HEK293 (cell line): ENCODE measurements around the gene KCTD14.

Experiments used
- ATF2 ChIP-seq: fragments of 450-650 bp; formaldehyde crosslinking; IDR thresholded peaks from 2 replicates; pipeline ENCODE4 v1.5.1; 2016; ENCODE audit warnings: missing biosample characterization, missing genetic modification characterization, low read depth
- GLIS1 ChIP-seq: fragments of 450-650 bp; formaldehyde crosslinking; IDR thresholded peaks from 2 replicates; pipeline ENCODE4 v1.5.1; 2016; ENCODE audit warnings: missing biosample characterization, missing genetic modification characterization
- HOXD13 ChIP-seq: sonication (generic); formaldehyde crosslinking; IDR thresholded peaks from 2 replicates; pipeline ENCODE4 v1.8.0; 2022; ENCODE audit warnings: missing genetic modification reagents, borderline replicate concordance
- KLF17 ChIP-seq: fragments of 450-650 bp; formaldehyde crosslinking; IDR thresholded peaks from 2 replicates; pipeline ENCODE4 v1.5.1; 2016; ENCODE audit warnings: missing biosample characterization, missing genetic modification characterization
- MEIS1 ChIP-seq: sonication (generic); formaldehyde crosslinking; IDR thresholded peaks from 2 replicates; pipeline ENCODE4 v1.8.1; 2022; ENCODE audit warnings: missing genetic modification reagents, mild to moderate bottlenecking, borderline replicate concordance
- MZF1 ChIP-seq: fragments of 450-650 bp; formaldehyde crosslinking; IDR thresholded peaks from 2 replicates; pipeline ENCODE4 v1.5.1; 2017; ENCODE audit warnings: missing biosample characterization, missing genetic modification characterization, borderline replicate concordance
- OSR2 ChIP-seq: fragments of 450-650 bp; formaldehyde crosslinking; IDR thresholded peaks from 2 replicates; pipeline ENCODE4 v1.5.1; 2016; ENCODE audit warnings: missing biosample characterization, missing genetic modification characterization
- OVOL3 ChIP-seq: fragments of 450-650 bp; formaldehyde crosslinking; IDR thresholded peaks from 2 replicates; pipeline ENCODE4 v1.5.1; 2016; ENCODE audit warnings: missing biosample characterization, missing genetic modification characterization
- RBAK ChIP-seq: fragments of 450-650 bp; formaldehyde crosslinking; IDR thresholded peaks from 2 replicates; pipeline ENCODE4 v1.5.1; 2016; ENCODE audit warnings: missing biosample characterization, missing genetic modification characterization
- TRIM28 ChIP-seq: IDR thresholded peaks from 2 replicates; pipeline ENCODE4 v1.6.1; 2011; ENCODE audit warnings: low read length, control low read depth, borderline replicate concordance
- WT1 ChIP-seq: fragments of 450-650 bp; formaldehyde crosslinking; IDR thresholded peaks from 2 replicates; pipeline ENCODE4 v1.5.1; 2016; ENCODE audit warnings: missing biosample characterization, missing genetic modification characterization
- ZBTB17 ChIP-seq: fragments of 450-650 bp; formaldehyde crosslinking; IDR thresholded peaks from 2 replicates; pipeline ENCODE4 v1.5.1; 2016; ENCODE audit warnings: missing biosample characterization, missing genetic modification characterization
- ZNF16 ChIP-seq: fragments of 450-650 bp; formaldehyde crosslinking; IDR thresholded peaks from 2 replicates; pipeline ENCODE4 v1.5.1; 2016; ENCODE audit warnings: low read depth, missing biosample characterization, missing genetic modification characterization
- ZNF24 ChIP-seq: fragments of 450-650 bp; formaldehyde crosslinking; IDR thresholded peaks from 2 replicates; pipeline ENCODE4 v1.5.1; 2016; ENCODE audit warnings: missing biosample characterization, missing genetic modification characterization
- ZNF341 ChIP-seq: fragments of 450-650 bp; formaldehyde crosslinking; IDR thresholded peaks from 2 replicates; pipeline ENCODE4; 2016; ENCODE audit warnings: low read depth, missing biosample characterization, missing genetic modification characterization
- ZNF423 ChIP-seq: fragments of 450-650 bp; formaldehyde crosslinking; IDR thresholded peaks from 2 replicates; pipeline ENCODE4 v1.5.1; 2016; ENCODE audit warnings: missing biosample characterization, missing genetic modification characterization
- ZNF433 ChIP-seq: fragments of 450-650 bp; formaldehyde crosslinking; IDR thresholded peaks from 2 replicates; pipeline ENCODE4 v1.5.1; 2016; ENCODE audit warnings: missing biosample characterization, missing genetic modification characterization, low read depth
- ZNF488 ChIP-seq: fragments of 450-650 bp; formaldehyde crosslinking; IDR thresholded peaks from 2 replicates; pipeline ENCODE4 v1.5.1; 2016; ENCODE audit warnings: missing biosample characterization, missing genetic modification characterization
- ZNF513 ChIP-seq: fragments of 450-650 bp; IDR thresholded peaks from 2 replicates; pipeline ENCODE4 v1.5.1; 2018; ENCODE audit warnings: missing biosample characterization, missing genetic modification characterization
- ZNF518A ChIP-seq: fragments of 450-650 bp; formaldehyde crosslinking; conservative IDR thresholded peaks from 2 replicates; pipeline ENCODE4 v1.5.1; 2016; ENCODE audit warnings: low read depth, missing biosample characterization, missing genetic modification characterization
- ZNF558 ChIP-seq: fragments of 450-650 bp; formaldehyde crosslinking; IDR thresholded peaks from 2 replicates; pipeline ENCODE4 v1.5.1; 2016; ENCODE audit warnings: missing biosample characterization, missing genetic modification characterization
- ZNF561 ChIP-seq: fragments of 450-650 bp; IDR thresholded peaks from 2 replicates; pipeline ENCODE4 v1.5.1; 2018; ENCODE audit warnings: missing biosample characterization, missing genetic modification characterization, borderline replicate concordance
- ZNF596 ChIP-seq: fragments of 450-650 bp; IDR thresholded peaks from 2 replicates; pipeline ENCODE4 v1.5.0; 2018; ENCODE audit warnings: missing biosample characterization, mild to moderate bottlenecking, missing genetic modification characterization, moderate library complexity
- ZNF610 ChIP-seq: fragments of 450-650 bp; formaldehyde crosslinking; IDR thresholded peaks from 2 replicates; pipeline ENCODE4 v1.5.1; 2016; ENCODE audit warnings: missing biosample characterization, missing genetic modification characterization, borderline replicate concordance
- ZNF629 ChIP-seq: fragments of 450-650 bp; formaldehyde crosslinking; IDR thresholded peaks from 2 replicates; pipeline ENCODE4 v1.5.1; 2017; ENCODE audit warnings: missing biosample characterization, missing genetic modification characterization
- ZNF645 ChIP-seq: fragments of 450-650 bp; formaldehyde crosslinking; IDR thresholded peaks from 2 replicates; pipeline ENCODE4; 2016; ENCODE audit warnings: missing biosample characterization, missing genetic modification characterization
- ZNF76 ChIP-seq: fragments of 450-650 bp; formaldehyde crosslinking; IDR thresholded peaks from 2 replicates; pipeline ENCODE4; 2016; ENCODE audit warnings: low read depth, missing biosample characterization, missing genetic modification characterization, borderline replicate concordance
- ZNF768 ChIP-seq: fragments of 450-650 bp; formaldehyde crosslinking; IDR thresholded peaks from 2 replicates; pipeline ENCODE4 v1.5.1; 2018; ENCODE audit warnings: missing biosample characterization, mild to moderate bottlenecking, missing genetic modification characterization
- ZNF777 ChIP-seq: fragments of 450-650 bp; formaldehyde crosslinking; IDR thresholded peaks from 2 replicates; pipeline ENCODE4 v1.5.1; 2017; ENCODE audit warnings: missing biosample characterization, missing genetic modification characterization, borderline replicate concordance

Gene KCTD14

GRCh38 chr11:77994434-77995362 is 28.4 kb downstream of the KCTD14 start, which contains the start of gene INTS4 (continued):
- TF ChIP-seq MZF1, result no peak
- peak; percentile 72; the same call in 1 of the 2 replicates for TF ChIP-seq TRIM28
- TF ChIP-seq ZNF561, result no peak
- no peak for TF ChIP-seq ATF2
- TF ChIP-seq ZNF629 (tag by site-specific recombination), result peak; percentile 81
- no peak for TF ChIP-seq ZNF768
- no peak for TF ChIP-seq RBAK
- TF ChIP-seq ZNF341 (tag by site-specific recombination), result peak; percentile 94
- no peak for TF ChIP-seq HOXD13 (CRISPR knock-in tag)
- TF ChIP-seq ZNF16 (tag by site-specific recombination), result no peak
- TF ChIP-seq ZNF423 (tag by site-specific recombination), result no peak
- TF ChIP-seq ZNF513, result no peak
- no peak for TF ChIP-seq ZNF777 (tag by site-specific recombination)
- TF ChIP-seq KLF17 (tag by site-specific recombination), result no peak
- TF ChIP-seq ZNF24 (tag by site-specific recombination), result no peak
- TF ChIP-seq OSR2 (tag by site-specific recombination), result peak; percentile 30; the same call in 1 of the 2 replicates
- TF ChIP-seq ZNF558 (tag by site-specific recombination), result no peak
- TF ChIP-seq ZBTB17 (tag by site-specific recombination), result peak; percentile 96
- TF ChIP-seq ZNF610 (tag by site-specific recombination), result no peak
- TF ChIP-seq ZNF76 (tag by site-specific recombination), result peak; percentile 88
- TF ChIP-seq ZNF596 (tag by site-specific recombination), result no peak
- TF ChIP-seq ZNF433 (tag by site-specific recombination), result no peak
- peak; percentile 90 for TF ChIP-seq WT1 (tag by site-specific recombination)
- TF ChIP-seq ZNF488 (tag by site-specific recombination), result no peak
- TF ChIP-seq MEIS1 (CRISPR knock-in tag), result no peak
- TF ChIP-seq ZNF518A (tag by site-specific recombination), result peak; percentile 93
- no peak for TF ChIP-seq ZNF645 (tag by site-specific recombination)
- peak; percentile 54 for TF ChIP-seq GLIS1 (tag by site-specific recombination)
- no peak for TF ChIP-seq OVOL3
